ENCODE measurements around the gene CDK2AP2. TPM values are rescaled to one million over a fixed set of nuclear protein-coding genes. Genes with fewer than 3 reads are reported as not detected.

CDK2AP2 gene, protein sequence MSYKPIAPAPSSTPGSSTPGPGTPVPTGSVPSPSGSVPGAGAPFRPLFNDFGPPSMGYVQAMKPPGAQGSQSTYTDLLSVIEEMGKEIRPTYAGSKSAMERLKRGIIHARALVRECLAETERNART
- 45.8 and 61.4 TPM in 2 replicates for total RNA-seq

GRCh38 chr11:67507864-67508485 is at the start of gene CDK2AP2:
CDK2AP2 (minus strand) TSS chr11:67508162; CDS start chr11:67508082, 80 bp downstream.

GRCh38 chr11:67522844-67523555 is 15.0 kb upstream of the CDK2AP2 start, which contains the start of gene CABP2:
CABP2 (minus strand) TSS chr11:67523446; CDS start chr11:67523326, 120 bp downstream.

DNA sequence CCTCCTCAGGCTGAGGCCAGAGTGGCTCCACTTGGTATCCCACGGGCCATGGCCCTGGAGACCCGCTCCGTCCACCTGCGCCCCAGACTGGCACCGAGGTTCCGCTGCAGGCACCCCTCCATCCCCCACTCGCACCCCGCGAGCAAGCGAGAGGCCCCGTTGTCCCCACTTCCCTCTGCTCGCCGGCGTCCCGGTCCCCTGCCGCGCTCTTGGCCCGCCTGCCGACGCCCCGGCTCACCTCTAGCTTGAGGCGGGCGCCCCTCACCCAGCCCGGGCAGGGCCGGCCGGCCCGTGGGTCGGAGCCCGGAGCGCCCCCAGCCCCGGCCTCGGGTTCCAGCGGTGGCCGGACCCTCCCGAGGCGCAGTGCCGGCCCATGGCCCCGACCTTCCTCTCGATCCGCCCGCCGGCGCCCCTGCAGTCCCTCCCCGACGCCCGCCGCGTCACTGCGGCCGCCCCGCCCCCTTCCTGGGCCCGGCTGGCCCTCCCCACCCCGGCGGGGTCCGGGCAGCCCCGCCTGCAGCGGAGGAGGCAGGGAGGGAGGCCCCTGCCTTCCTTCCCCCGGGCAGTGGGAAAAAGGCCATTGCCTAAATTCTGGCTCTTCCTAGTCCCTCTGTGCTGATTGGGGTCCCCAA is 2.9 kb downstream of the CDK2AP2 start, which contains the start of gene PITPNM1:
Gene PITPNM1 (minus strand): TSS at position 414 of the 632 bp plus-strand sequence. CDS start 1,183 bp downstream, outside the sequence.

GRCh38 chr11:67482827-67483798 is 24.8 kb downstream of the CDK2AP2 start, which contains the start of gene AIP:
AIP (plus strand) TSS chr11:67483026; CDS start chr11:67483159, 133 bp downstream.

DNA sequence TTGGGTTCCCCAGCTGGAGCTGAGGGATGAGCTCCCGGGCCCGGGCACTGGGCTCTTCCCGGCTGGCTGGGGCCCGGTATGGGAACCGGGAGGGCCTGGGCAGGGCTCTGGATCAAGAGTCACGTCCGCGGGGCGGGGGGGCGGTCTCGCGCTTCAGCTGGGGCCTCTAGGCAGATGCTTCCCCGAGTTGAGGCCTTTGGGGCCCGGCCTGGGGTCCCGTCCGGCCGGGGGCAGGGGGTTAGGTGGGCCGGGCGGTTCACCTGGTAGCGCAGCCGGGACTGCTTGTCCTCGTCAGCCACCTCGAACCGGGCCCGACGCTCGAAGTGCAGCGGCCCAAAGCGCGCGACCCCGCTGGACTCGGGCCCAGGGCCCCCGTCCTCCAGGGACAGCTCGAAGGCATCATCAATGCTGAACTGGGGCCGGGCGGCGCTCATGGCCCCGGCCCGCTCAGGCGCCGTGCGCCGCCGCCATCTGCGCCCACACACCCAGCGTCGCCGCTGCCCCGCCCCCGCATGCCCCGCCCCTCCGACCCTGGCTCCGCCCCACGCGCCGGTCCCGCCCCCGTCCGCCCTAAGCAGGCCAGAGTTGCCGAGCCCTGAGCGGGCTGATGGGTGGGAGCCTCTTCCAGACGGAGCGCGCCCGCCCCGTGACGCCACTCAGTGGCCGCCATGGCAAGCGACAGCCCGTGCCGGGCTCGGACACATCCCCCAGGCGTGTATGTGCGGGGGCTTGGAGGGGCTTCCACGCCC is 39.0 kb downstream of the CDK2AP2 start, which contains the start of gene TMEM134:
Gene TMEM134 (minus strand): TSS at position 493 of the 749 bp plus-strand sequence. CDS start 59 bp downstream, at position 434.

Other genes with a start within 250 kb of the CDK2AP2 start
- gene GRK2, start 241.7 kb downstream of the CDK2AP2 start, total RNA-seq: 64.9 and 65.5 TPM in 2 replicates
- 42.7 and 47.8 TPM in 2 replicates for gene ANKRD13D, start 218.9 kb downstream of the CDK2AP2 start, total RNA-seq
- gene SSH3, start 204.6 kb downstream of the CDK2AP2 start, total RNA-seq: 79.6 and 98.2 TPM in 2 replicates
- gene POLD4, start 154.6 kb downstream of the CDK2AP2 start, total RNA-seq: 124 and 172 TPM in 2 replicates
- gene CLCF1, start 134.6 kb downstream of the CDK2AP2 start, total RNA-seq: 6.1 and 8.5 TPM in 2 replicates
- 15.8 and 16.1 TPM in 2 replicates for gene RAD9A, start 116.2 kb downstream of the CDK2AP2 start, total RNA-seq
- 245 and 263 TPM in 2 replicates for gene PPP1CA, start 106.3 kb downstream of the CDK2AP2 start, total RNA-seq
- not detected in 2 replicates for gene TBC1D10C, start 104.1 kb downstream of the CDK2AP2 start, total RNA-seq
- 0.07 TPM in 1 of 2 replicates, not detected in the other for gene CARNS1, start 92.5 kb downstream of the CDK2AP2 start, total RNA-seq
- gene RPS6KB2, start 79.7 kb downstream of the CDK2AP2 start, total RNA-seq: 79.5 and 85.2 TPM in 2 replicates
- gene PTPRCAP, start 70.5 kb downstream of the CDK2AP2 start, total RNA-seq: 0.33 TPM in 1 of 2 replicates, not detected in the other
- gene CORO1B, start 64.7 kb downstream of the CDK2AP2 start, total RNA-seq: 70.7 and 81.5 TPM in 2 replicates
- not detected in 2 replicates for gene GPR152, start 55.4 kb downstream of the CDK2AP2 start, total RNA-seq
- gene CABP4, start 52.8 kb downstream of the CDK2AP2 start, total RNA-seq: not detected in 2 replicates
- 86.5 and 87.6 TPM in 2 replicates for gene TMEM134, start 38.9 kb downstream of the CDK2AP2 start, total RNA-seq
- 56.6 and 63.5 TPM in 2 replicates for gene AIP, start 25.1 kb downstream of the CDK2AP2 start, total RNA-seq
- 43.8 and 49.0 TPM in 2 replicates for gene PITPNM1, start 2.8 kb downstream of the CDK2AP2 start, total RNA-seq
- gene CABP2, start 15.3 kb upstream of the CDK2AP2 start, total RNA-seq: not detected in 2 replicates
- gene GSTP1, start 75.7 kb upstream of the CDK2AP2 start, total RNA-seq: 3,208 and 4,619 TPM in 2 replicates
- 254 and 281 TPM in 2 replicates for gene NDUFV1, start 98.8 kb upstream of the CDK2AP2 start, total RNA-seq
- gene NUDT8, start 121.8 kb upstream of the CDK2AP2 start, total RNA-seq: 18.3 and 21.0 TPM in 2 replicates
- gene TBX10, start 131.6 kb upstream of the CDK2AP2 start, total RNA-seq: not detected in 2 replicates
- gene ACY3, start 142.6 kb upstream of the CDK2AP2 start, total RNA-seq: not detected in 2 replicates
- 43.2 and 65.4 TPM in 2 replicates for gene ALDH3B2, start 166.5 kb upstream of the CDK2AP2 start, total RNA-seq

Measured in airway epithelial cell (primary cell).